ENCODE results near the gene KRTAP10-3.

The KRTAP10-3 gene

GRCh38 chr21:44569861-44570517 lies 11.4 kb upstream of the KRTAP10-3 start:
- H3F3A ChIP-seq (ENCODE audit: insufficient read depth), result no peaks in the 10 kb centered on the region
- no peak for TF ChIP-seq CTCF (IDR thresholded peaks at IDR 0.05; ENCODE audit: insufficient read depth, low read length, poor library complexity, severe bottlenecking)
- TF ChIP-seq EZH2phosphoT487 (conservative IDR thresholded peaks at IDR 0.05; ENCODE audit: low read length), result no peak
- no peak overlapping the region for H3K4me2 ChIP-seq (ENCODE audit: low read depth, low read length, poor library complexity, severe bottlenecking)
- no peaks in the 10 kb centered on the region for H3K36me3 ChIP-seq (ENCODE audit: low read length)
- H3K27ac ChIP-seq (ENCODE audit: low read depth, low read length), result no peak overlapping the region
- H4K20me1 ChIP-seq (ENCODE audit: low read depth, low read length), result no peaks in the 10 kb centered on the region
- H3K79me2 ChIP-seq (ENCODE audit: insufficient read depth, low read length), result no peaks in the 10 kb centered on the region
- H3K27me3 ChIP-seq (ENCODE audit: low read length), result no peaks in the 10 kb centered on the region
- H3K9me2 ChIP-seq (replicated peaks; ENCODE audit: insufficient read depth, low read length), result no peaks in the 10 kb centered on the region
- H3K4me3 ChIP-seq (ENCODE audit: insufficient read depth, low read length, poor library complexity, severe bottlenecking), result no peak overlapping the region
- no peak overlapping the region for H2AFZ ChIP-seq (ENCODE audit: low read depth, low read length, severe bottlenecking)
- no peaks in the 10 kb centered on the region for H3K9me3 ChIP-seq (ENCODE audit: insufficient read depth, low read length)
- no peak overlapping the region for H3K9ac ChIP-seq (ENCODE audit: low read length)

GRCh38 chr21:44568667-44569556 lies 10.3 kb upstream of the KRTAP10-3 start:
- Histone ChIP-seq H3K4me2 (ENCODE audit: low read depth, low read length, poor library complexity, severe bottlenecking) (no peak overlapping the region), H3K4me3 (ENCODE audit: insufficient read depth, low read length, poor library complexity, severe bottlenecking) (no peak overlapping the region), H3K79me2 (ENCODE audit: insufficient read depth, low read length) (no peaks in the 10 kb centered on the region), H3K27me3 (ENCODE audit: low read length) (no peaks in the 10 kb centered on the region), H3K9ac (ENCODE audit: low read length) (no peak overlapping the region), H2AFZ (ENCODE audit: low read depth, low read length, severe bottlenecking) (no peak overlapping the region), H3K36me3 (ENCODE audit: low read length) (no peaks in the 10 kb centered on the region), H3K9me3 (ENCODE audit: insufficient read depth, low read length) (no peaks in the 10 kb centered on the region), H3K9me2 (replicated peaks; ENCODE audit: insufficient read depth, low read length) (no peaks in the 10 kb centered on the region), H3K27ac (ENCODE audit: low read depth, low read length) (no peak overlapping the region), H4K20me1 (ENCODE audit: low read depth, low read length) (no peaks in the 10 kb centered on the region), H3F3A (ENCODE audit: insufficient read depth) (no peaks in the 10 kb centered on the region)
- TF ChIP-seq EZH2phosphoT487 (conservative IDR thresholded peaks at IDR 0.05; ENCODE audit: low read length) (no peak), CTCF (IDR thresholded peaks at IDR 0.05; ENCODE audit: insufficient read depth, low read length, poor library complexity, severe bottlenecking) (no peak)

GRCh38 chr21:44568261-44568660 lies 9.7 kb upstream of the KRTAP10-3 start:
- Histone ChIP-seq H3F3A (ENCODE audit: insufficient read depth) (no peaks in the 10 kb centered on the region), H3K79me2 (ENCODE audit: insufficient read depth, low read length) (no peaks in the 10 kb centered on the region), H3K9me3 (ENCODE audit: insufficient read depth, low read length) (no peaks in the 10 kb centered on the region), H3K27ac (ENCODE audit: low read depth, low read length) (no peak overlapping the region), H3K9ac (ENCODE audit: low read length) (no peak overlapping the region), H2AFZ (ENCODE audit: low read depth, low read length, severe bottlenecking) (no peak overlapping the region), H3K27me3 (ENCODE audit: low read length) (no peaks in the 10 kb centered on the region), H3K4me2 (ENCODE audit: low read depth, low read length, poor library complexity, severe bottlenecking) (no peak overlapping the region), H4K20me1 (ENCODE audit: low read depth, low read length) (no peaks in the 10 kb centered on the region), H3K9me2 (replicated peaks; ENCODE audit: insufficient read depth, low read length) (no peaks in the 10 kb centered on the region), H3K36me3 (ENCODE audit: low read length) (no peaks in the 10 kb centered on the region), H3K4me3 (ENCODE audit: insufficient read depth, low read length, poor library complexity, severe bottlenecking) (no peak overlapping the region)
- TF ChIP-seq EZH2phosphoT487 (conservative IDR thresholded peaks at IDR 0.05; ENCODE audit: low read length) (no peak), CTCF (IDR thresholded peaks at IDR 0.05; ENCODE audit: insufficient read depth, low read length, poor library complexity, severe bottlenecking) (no peak)
